ENCODE data around the gene SPESP1. TPM values are rescaled to one million over a fixed set of nuclear protein-coding genes. Genes with fewer than 3 reads are reported as not detected.

The SPESP1 gene
- total RNA-seq (2021; ENCODE audit: unreplicated experiment) (not detected), Bru-seq, nascent RNA (not detected), BruChase-seq, experiment 1, labeled RNA remaining after a 2-hour chase (not detected), BruChase-seq, experiment 2, labeled RNA remaining after a 6-hour chase (not detected)
- not detected for polyA plus RNA-seq (2012; ENCODE audit: insufficient read length)
- long read RNA-seq, partial matches to known transcripts: 0 of 3 reads
- long read RNA-seq, other reads (novel, unspliced or antisense): 3 of 3 reads

- in situ Hi-C loops (cut with HindIII; ENCODE audit: low pct_unique_long_range_greater_than_20kb, low sequenced_read_pairs) (no loop called here), intact Hi-C loops (cut with micrococcal nuclease; ENCODE audit: unreplicated experiment) (no loop called here)
- no peaks in the 10 kb centered on the region for H3K36me3 ChIP-seq (ENCODE audit: control insufficient read depth, insufficient read depth, low read length)
- DNase-seq (ENCODE audit: low read depth, low spot score): no peak
- H3K27me3 ChIP-seq (ENCODE audit: control insufficient read depth, insufficient read depth, low read length): peaks cover 15% of the 10 kb centered on the region
- POLR2A ChIA-PET: no interaction called here
- CTCF ChIA-PET: no interaction called here
- no TSS peak for BruUV-seq (replicated peaks)
- TF ChIP-seq TCF7L2 (IDR thresholded peaks at IDR 0.05; ENCODE audit: low read depth, low read length) (no peak), CTCF (IDR thresholded peaks at IDR 0.05) (no peak), SIN3A (IDR thresholded peaks at IDR 0.05; ENCODE audit: borderline replicate concordance, insufficient read depth, low read depth, low read length) (no peak), REST (IDR thresholded peaks at IDR 0.05; ENCODE audit: insufficient read depth in 1 of 2, low read depth in 2 of 2, low read length in 1 of 2) (no peak), POLR2AphosphoS5 (IDR thresholded peaks at IDR 0.05; ENCODE audit: low read depth, low read length) (no peak)
- no peak for ATAC-seq
- no peaks in the 10 kb centered on the region for H3K4me1 ChIP-seq (ENCODE audit: control insufficient read depth, insufficient read depth, low read length)
- H3K27ac ChIP-seq (ENCODE audit: low read length): no peak within 1 kb of the TSS
- no peak within 1 kb of the TSS for H3K4me3 ChIP-seq (ENCODE audit: low read depth in 2 of 2, low read length in 2 of 2)
- no peaks in the 10 kb centered on the region for H3K9me3 ChIP-seq (ENCODE audit: control insufficient read depth, insufficient read depth, low read depth, low read length)
Measured at GRCh38 chr15:68930268-68931022, at the start of gene SPESP1. Gene SPESP1 (plus strand): TSS chr15:68930525. CDS start chr15:68930654, 129 bp downstream.

GRCh38 chr15:68885070-68885469 is 45.3 kb upstream of the SPESP1 start:
- Histone ChIP-seq H3K27ac (ENCODE audit: low read length) (no peak overlapping the region), H3K4me3 (ENCODE audit: low read depth in 2 of 2, low read length in 2 of 2) (no peak overlapping the region), H3K4me1 (ENCODE audit: control insufficient read depth, insufficient read depth, low read length) (no peaks in the 10 kb centered on the region), H3K36me3 (ENCODE audit: control insufficient read depth, insufficient read depth, low read length) (no peaks in the 10 kb centered on the region), H3K27me3 (ENCODE audit: control insufficient read depth, insufficient read depth, low read length) (peaks cover 7% of the 10 kb centered on the region; the same call in 1 of the 2 replicates), H3K9me3 (ENCODE audit: control insufficient read depth, insufficient read depth, low read depth, low read length) (no peaks in the 10 kb centered on the region)
- ATAC-seq (no peak), DNase-seq (ENCODE audit: low read depth, low spot score) (no peak)
- in situ Hi-C loops (cut with HindIII; ENCODE audit: low pct_unique_long_range_greater_than_20kb, low sequenced_read_pairs) (no loop called here), intact Hi-C loops (cut with micrococcal nuclease; ENCODE audit: unreplicated experiment) (no loop called here)
- ChIA-PET POLR2A (no interaction called here), CTCF (interaction anchor here (0.6 kb wide), 1 partner anchor 195 kb away, joined by 4 read pairs; no protein-coding TSS in a partner anchor)
- TF ChIP-seq SIN3A (IDR thresholded peaks at IDR 0.05; ENCODE audit: borderline replicate concordance, insufficient read depth, low read depth, low read length) (no peak), REST (IDR thresholded peaks at IDR 0.05; ENCODE audit: insufficient read depth in 1 of 2, low read depth in 2 of 2, low read length in 1 of 2) (no peak), CTCF (IDR thresholded peaks at IDR 0.05) (no peak), POLR2AphosphoS5 (IDR thresholded peaks at IDR 0.05; ENCODE audit: low read depth, low read length) (no peak), TCF7L2 (IDR thresholded peaks at IDR 0.05; ENCODE audit: low read depth, low read length) (no peak)
- BruUV-seq (replicated peaks): no TSS peak
